ENCODE data around the gene FAM163A.
"Not testable (repeated sequence)": the region's sequence is repeated elsewhere in the genome, so short reads cannot be mapped to it uniquely, and the experiment has no call there.

The FAM163A gene

GRCh38 chr1:179742717-179743678 lies at the start of gene FAM163A:
Gene FAM163A (plus strand): TSS chr1:179743291. CDS start chr1:179813098, 69,807 bp downstream.
- DNase-seq, result no peak
- in situ Hi-C loops (cut with HindIII; ENCODE audit: low pct_ligation_motif_present, low pct_unique_long_range_greater_than_20kb, low sequenced_read_pairs), result no loop called here

GRCh38 chr1:179694530-179694929 lies 48.6 kb upstream of the FAM163A start:
- DNase-seq; in situ Hi-C loops (cut with HindIII; ENCODE audit: low pct_ligation_motif_present, low pct_unique_long_range_greater_than_20kb, low sequenced_read_pairs): not testable (repeated sequence)

- DNase-seq, result no peak
- in situ Hi-C loops (cut with HindIII; ENCODE audit: low pct_ligation_motif_present, low pct_unique_long_range_greater_than_20kb, low sequenced_read_pairs), result no loop called here
These were observed 40.0 kb upstream of the FAM163A start for GRCh38 chr1:179702946-179703539.

GRCh38 chr1:179706339-179706941 lies 36.7 kb upstream of the FAM163A start:
- DNase-seq, result peak; percentile 58
- in situ Hi-C loops (cut with HindIII; ENCODE audit: low pct_ligation_motif_present, low pct_unique_long_range_greater_than_20kb, low sequenced_read_pairs), result no loop called here

GRCh38 chr1:179707406-179707805 lies 35.7 kb upstream of the FAM163A start:
- in situ Hi-C loops (cut with HindIII; ENCODE audit: low pct_ligation_motif_present, low pct_unique_long_range_greater_than_20kb, low sequenced_read_pairs), result no loop called here
- no peak for DNase-seq

- DNase-seq, result no peak
- in situ Hi-C loops (cut with HindIII; ENCODE audit: low pct_ligation_motif_present, low pct_unique_long_range_greater_than_20kb, low sequenced_read_pairs), result no loop called here
These were observed 34.5 kb upstream of the FAM163A start for GRCh38 chr1:179708434-179709195.

- DNase-seq, result no peak
- in situ Hi-C loops (cut with HindIII; ENCODE audit: low pct_ligation_motif_present, low pct_unique_long_range_greater_than_20kb, low sequenced_read_pairs), result no loop called here
These were observed 33.2 kb upstream of the FAM163A start for GRCh38 chr1:179709841-179710329.

- DNase-seq, result no peak
- in situ Hi-C loops (cut with HindIII; ENCODE audit: low pct_ligation_motif_present, low pct_unique_long_range_greater_than_20kb, low sequenced_read_pairs), result no loop called here
These were observed 28.9 kb upstream of the FAM163A start for GRCh38 chr1:179714159-179714558.

GRCh38 chr1:179714623-179715022 lies 28.5 kb upstream of the FAM163A start:
- in situ Hi-C loops (cut with HindIII; ENCODE audit: low pct_ligation_motif_present, low pct_unique_long_range_greater_than_20kb, low sequenced_read_pairs), result no loop called here
- no peak for DNase-seq

- no peak for DNase-seq
- in situ Hi-C loops (cut with HindIII; ENCODE audit: low pct_ligation_motif_present, low pct_unique_long_range_greater_than_20kb, low sequenced_read_pairs), result no loop called here
These were observed 23.8 kb upstream of the FAM163A start for GRCh38 chr1:179719272-179719671.

- in situ Hi-C loops (cut with HindIII; ENCODE audit: low pct_ligation_motif_present, low pct_unique_long_range_greater_than_20kb, low sequenced_read_pairs), result no loop called here
- DNase-seq, result no peak
These were observed 14.8 kb upstream of the FAM163A start for GRCh38 chr1:179728271-179728670.

- DNase-seq, result no peak
- in situ Hi-C loops (cut with HindIII; ENCODE audit: low pct_ligation_motif_present, low pct_unique_long_range_greater_than_20kb, low sequenced_read_pairs), result no loop called here
These were observed 13.2 kb upstream of the FAM163A start for GRCh38 chr1:179729881-179730280.

- DNase-seq, result no peak
- in situ Hi-C loops (cut with HindIII; ENCODE audit: low pct_ligation_motif_present, low pct_unique_long_range_greater_than_20kb, low sequenced_read_pairs), result no loop called here
These were observed 11.4 kb upstream of the FAM163A start for GRCh38 chr1:179731643-179732042.

GRCh38 chr1:179742291-179742690 lies 800 bp upstream of the FAM163A start:
- in situ Hi-C loops (cut with HindIII; ENCODE audit: low pct_ligation_motif_present, low pct_unique_long_range_greater_than_20kb, low sequenced_read_pairs), result no loop called here
- no peak for DNase-seq

GRCh38 chr1:179743679-179744400 lies 749 bp downstream of the FAM163A start:
- in situ Hi-C loops (cut with HindIII; ENCODE audit: low pct_ligation_motif_present, low pct_unique_long_range_greater_than_20kb, low sequenced_read_pairs), result no loop called here
- no peak for DNase-seq

- in situ Hi-C loops (cut with HindIII; ENCODE audit: low pct_ligation_motif_present, low pct_unique_long_range_greater_than_20kb, low sequenced_read_pairs), result no loop called here
- no peak for DNase-seq
These were observed 1.5 kb downstream of the FAM163A start for GRCh38 chr1:179744401-179745130.

GRCh38 chr1:179745131-179745611 lies 2.1 kb downstream of the FAM163A start:
- in situ Hi-C loops (cut with HindIII; ENCODE audit: low pct_ligation_motif_present, low pct_unique_long_range_greater_than_20kb, low sequenced_read_pairs), result no loop called here
- DNase-seq, result no peak
